Myocyte (in vitro differentiated cells): ENCODE measurements around the gene IL10RA. TPM values are rescaled to one million over a fixed set of nuclear protein-coding genes. Genes with fewer than 3 reads are reported as not detected.
"Not testable (repeated sequence)": the region's sequence is repeated elsewhere in the genome, so short reads cannot be mapped to it uniquely, and the experiment has no call there.

Source experiments
- DNase-seq: peaks from one replicate; pipeline ENCODE4 v3.0.0-alpha.2; 2012; ENCODE audit warnings: low read depth
- total RNA-seq: library from RNA; depleted of rRNA; stranded (reverse); fragments of >200 nt; gene quantifications from 2 replicates; pipeline ENCODE4 v1.2.3, GENCODE V29; 2014

The IL10RA gene
- total RNA-seq, 1 donor from 2014 or later, result not detected

DNA sequence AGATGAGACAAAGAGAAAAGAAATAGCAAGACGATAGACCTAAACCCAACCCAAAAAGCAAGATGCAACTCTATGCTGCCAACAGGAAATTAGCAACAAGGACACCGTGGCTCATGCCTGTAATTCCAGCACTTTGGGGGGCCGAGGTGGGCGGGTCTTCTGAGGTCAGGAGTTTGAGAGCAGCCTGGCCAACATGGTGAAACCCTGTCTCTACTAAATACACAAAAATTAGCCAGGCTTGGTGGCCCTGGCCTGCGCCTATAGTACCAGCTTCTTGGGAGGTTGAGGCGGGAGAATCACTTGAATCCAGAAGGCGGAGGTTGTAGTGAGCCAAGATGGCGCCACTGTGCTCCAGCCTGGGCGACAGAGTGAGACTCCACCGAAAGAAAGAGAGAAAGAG, 24.3 kb upstream of the IL10RA start:
- no peak for DNase-seq

DNA sequence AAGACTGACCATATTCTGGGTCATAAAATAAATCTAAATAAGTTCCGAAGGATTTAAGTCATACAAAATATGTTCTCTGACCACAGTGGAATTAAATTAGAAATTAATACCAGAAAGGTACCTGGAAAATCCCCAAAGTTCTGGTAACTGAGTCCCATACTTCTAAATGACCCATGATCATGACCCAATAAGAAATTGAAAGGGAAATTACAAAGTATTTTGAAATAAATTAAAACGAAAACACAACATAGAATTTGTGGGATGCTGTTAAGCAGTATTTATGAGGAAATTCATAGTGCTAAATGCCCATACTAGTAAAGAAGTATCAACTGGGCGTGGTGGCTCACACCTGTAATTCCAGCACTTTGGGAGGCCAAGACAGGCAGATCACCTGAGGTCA, 23.4 kb upstream of the IL10RA start:
- no peak for DNase-seq

DNA sequence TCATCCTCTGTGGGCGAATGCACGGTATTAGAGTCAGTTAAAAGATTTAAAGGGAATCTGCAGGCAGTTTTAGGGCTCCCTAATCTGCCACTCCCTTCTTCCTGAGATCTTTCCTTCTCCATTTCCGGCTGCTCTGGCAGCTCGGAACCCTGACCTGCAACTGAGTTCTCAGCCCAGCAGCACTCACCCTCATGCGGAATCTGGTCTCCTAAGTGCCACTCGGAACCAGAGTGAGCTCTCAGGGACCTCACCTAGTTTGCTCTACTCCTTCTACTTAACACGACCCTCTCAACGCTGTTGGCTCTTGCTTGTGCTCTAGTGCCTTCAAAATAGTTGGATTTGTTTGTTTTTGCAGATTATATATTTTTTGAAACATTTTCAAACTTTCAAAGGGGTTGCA, 19.3 kb upstream of the IL10RA start:
- no peak for DNase-seq

- no peak for DNase-seq
Observed at GRCh38 chr11:117969160-117969991, 16.8 kb upstream of the IL10RA start.

DNA sequence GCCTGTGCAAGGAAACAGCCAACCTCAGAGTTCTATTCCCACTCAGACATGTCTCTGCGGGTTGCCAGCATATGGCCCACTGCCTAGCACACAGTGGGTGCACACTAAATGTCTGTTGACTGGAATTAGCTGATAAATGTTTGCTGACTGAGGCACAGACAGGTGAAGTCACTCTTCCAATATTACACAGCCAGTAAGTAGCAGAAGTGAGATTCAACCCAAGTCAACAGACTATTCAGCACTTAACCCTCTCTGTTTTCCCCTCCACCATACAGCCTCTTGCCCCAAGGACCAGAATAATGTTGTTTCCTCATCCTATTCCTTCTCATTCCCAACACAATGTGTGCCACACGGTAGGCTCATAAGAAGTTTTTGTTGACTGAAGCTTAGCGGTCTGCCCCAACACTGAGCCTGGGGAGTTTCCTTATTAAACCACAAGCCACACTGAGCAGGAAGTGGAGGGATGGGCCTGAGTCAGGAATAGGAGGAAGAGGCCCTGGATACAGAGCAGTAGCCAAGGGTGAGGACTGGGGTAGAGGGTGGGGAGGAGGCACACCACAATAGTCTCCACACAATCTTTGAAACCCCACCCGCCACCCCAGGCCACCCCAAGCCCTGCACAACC, 15.7 kb upstream of the IL10RA start:
- no peak for DNase-seq

- DNase-seq, result no peak
Observed at GRCh38 chr11:117972044-117972443, 14.2 kb upstream of the IL10RA start.

DNA sequence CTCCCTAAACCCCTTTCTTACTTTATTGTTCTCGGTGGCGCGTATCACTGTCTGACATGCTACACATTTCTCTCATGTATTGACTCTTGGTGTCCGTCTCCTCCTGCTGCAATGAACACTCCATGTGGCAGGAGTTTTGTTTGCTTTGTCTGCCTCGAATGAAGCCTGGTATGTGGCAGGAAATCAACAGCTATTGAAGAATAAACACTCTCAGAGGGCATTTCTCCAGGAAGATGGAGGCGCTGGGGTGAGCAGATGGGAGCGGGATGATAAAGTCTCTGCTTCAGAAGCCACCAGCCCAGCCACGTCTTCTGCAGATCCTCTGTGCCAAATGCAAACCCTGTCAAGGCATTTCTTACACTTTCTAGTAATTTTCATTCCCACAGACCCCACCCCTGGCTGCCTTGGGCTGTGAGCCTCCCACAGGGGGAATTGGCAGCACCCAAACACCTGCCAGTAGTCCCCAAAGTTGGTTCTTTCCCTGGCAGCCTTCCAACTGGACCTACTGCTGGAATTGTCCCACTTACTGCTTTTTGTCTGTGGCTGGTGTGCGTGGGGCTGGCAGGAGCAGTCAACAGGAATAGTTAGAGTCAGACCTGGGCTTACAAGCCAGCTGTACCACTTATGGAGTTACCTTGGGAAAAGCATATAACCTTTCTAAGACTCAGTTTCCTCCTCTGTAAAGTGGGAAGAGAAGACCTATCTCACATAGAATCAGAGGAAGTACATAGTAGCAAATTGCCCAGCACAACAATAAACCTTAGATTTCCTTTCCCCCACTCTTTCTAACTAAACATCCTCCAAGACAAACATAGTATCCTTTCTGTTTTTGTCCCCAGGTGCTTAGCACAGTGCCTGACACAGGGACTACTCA, 13.3 kb upstream of the IL10RA start:
- DNase-seq, result no peak

DNA sequence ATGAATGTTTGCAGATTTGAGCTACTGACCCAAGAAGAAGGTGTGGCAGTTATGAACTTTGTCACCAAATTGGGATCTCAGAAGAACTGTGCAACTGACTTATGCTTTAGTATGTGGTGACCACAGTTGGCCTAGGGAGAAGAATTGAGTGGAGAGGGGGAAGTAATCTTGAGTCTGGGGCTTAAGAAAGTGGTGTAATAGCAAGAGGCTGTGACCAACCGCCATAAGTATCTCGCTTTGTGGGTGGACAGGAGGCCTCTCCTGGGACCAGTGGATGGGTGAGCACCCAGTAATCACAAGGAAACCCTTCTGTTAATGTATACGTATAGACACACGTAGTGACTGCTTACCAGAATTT, 12.7 kb upstream of the IL10RA start:
- DNase-seq, result no peak

- DNase-seq, result no peak
Observed at GRCh38 chr11:117976445-117976844, 9.7 kb upstream of the IL10RA start.

- no peak for DNase-seq
Observed at GRCh38 chr11:117977029-117977428, 9.2 kb upstream of the IL10RA start.

DNA sequence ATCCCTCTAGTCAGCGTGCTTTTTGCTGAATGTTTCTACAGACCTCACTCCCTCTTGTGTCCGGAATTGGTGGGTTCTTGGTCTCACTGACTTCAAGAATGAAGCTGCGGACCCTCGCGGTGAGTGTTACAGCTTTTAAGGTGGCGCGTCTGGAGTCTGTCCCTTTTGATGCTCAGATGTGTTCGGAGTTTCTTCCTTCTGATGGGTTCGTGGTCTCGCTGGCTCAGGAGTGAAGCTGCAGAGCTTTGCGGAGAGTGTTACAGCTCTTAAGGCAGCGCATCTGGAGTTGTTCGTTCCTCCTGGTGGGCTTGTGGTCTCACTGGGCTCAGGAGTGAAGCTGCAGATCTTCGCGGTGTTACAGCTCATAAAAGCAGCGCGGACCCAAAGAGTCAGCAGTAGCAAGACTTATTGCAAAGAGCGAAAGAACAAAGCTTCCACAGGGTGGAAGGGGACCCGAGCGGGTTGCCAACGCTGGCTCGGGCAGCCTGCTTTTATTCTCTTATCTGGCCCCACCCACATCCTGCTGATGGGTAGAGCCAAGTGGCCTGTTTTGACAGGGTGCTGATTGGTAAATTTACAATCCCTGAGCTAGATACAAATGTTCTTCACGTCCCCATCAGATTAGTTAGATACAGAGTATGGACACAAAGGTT, 8.5 kb upstream of the IL10RA start:
- not testable (repeated sequence) for DNase-seq

DNA sequence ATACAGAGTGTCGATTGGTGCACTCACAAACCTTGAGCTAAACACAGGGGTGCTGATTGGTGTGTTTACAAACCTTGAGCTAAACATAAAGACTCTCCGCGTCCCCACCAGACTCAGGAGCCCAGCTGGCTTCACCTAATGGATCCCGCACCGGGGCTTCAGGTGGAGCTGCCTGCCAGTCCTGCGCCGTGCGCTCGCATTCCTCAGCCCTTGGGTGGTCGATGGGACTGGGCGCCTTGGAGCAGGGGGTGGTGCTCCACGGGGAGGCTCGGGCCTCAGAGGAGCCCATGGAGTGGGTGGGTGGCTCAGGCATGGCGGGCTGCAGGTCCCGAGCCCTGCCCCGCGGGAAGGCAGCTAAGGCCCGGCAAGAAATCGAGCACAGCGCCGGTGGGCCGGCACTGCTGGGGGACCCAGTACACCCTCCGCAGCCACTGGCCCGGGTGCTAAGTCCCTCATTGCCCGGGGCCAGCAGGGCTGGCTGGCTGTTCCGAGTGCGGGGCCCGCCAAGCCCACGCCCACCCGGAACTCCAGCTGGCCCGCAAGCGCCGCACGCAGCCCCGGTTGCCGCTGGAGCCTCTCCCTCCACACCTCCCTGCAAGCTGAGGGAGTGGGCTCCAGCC, 7.8 kb upstream of the IL10RA start:
- not testable (repeated sequence) for DNase-seq

- no peak for DNase-seq
Observed at GRCh38 chr11:117978991-117979390, 7.2 kb upstream of the IL10RA start.

- no peak for DNase-seq
Observed at GRCh38 chr11:117979481-117980211, 6.5 kb upstream of the IL10RA start.

DNA sequence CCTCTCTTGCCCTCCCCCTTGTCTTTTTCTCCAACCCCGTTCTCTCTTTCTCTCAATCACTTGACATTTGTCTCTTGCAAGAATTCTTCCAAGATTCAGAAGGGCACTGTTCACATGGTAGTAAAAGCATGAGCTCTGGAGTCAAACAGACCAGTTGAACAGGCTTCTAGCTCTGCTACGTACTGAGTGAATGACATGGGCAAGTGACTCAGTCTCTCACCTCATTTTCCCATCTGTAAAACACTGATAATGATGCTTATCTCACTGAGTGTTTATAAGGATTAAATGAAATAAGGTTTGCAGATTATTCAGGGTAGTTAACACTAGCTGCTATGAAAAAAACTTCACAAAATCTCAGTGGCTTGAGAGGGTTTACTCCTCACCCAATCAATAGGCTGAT, 5.9 kb upstream of the IL10RA start:
- no peak for DNase-seq

DNA sequence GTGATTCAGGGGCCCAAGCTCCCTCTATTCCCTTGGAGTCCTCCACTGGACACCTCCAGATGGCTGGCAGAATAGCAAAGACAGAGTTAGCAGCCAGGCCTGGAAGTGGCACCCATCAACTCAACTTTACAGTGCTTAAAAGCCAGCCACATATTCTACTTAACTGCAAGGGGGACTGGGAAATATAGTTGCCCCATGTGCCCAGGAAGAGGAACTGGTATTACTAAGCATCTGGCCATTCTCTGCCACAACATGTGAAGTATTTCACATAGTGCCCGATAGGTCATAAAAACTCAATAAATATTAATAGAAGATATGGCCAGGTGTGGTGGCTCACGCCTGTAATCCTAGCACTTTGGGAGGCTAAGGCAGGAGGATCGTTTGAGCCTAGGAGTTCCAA, 5.5 kb upstream of the IL10RA start:
- no peak for DNase-seq

- no peak for DNase-seq
Observed at GRCh38 chr11:117983163-117983475, 3.1 kb upstream of the IL10RA start.

GRCh38 chr11:117984476-117984875, 1.7 kb upstream of the IL10RA start:
- DNase-seq, result no peak

DNA sequence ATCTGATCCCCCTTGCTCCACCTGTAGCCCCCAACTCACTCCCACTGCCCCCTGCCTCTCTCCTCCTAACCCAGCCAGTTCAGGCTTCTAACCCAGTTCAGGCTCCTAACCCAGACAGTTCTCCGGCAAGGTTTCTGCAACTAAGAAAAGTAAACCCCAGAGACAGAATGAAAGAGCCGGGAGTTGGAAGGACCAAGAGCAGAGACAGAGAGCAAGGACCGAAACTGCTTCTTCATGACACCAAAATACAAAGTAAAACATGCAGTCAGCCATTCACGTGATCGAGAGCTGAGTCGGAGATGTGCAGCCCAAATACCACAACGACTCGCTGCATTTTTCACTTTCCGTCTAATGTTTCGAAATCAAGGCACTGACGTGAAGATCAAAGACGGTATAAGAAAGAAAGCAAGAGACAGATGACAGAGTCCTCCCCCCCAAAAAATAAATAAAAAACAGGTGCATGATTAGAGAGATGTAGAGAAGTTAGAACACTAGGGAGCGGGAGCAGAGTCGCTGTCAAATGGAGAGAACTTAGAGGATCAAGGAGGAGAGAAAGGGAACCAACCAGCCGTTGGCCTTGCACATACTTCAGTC, 884 bp downstream of the IL10RA start:
- no peak for DNase-seq
